Peyer's patch (tissue), 4 donors: ENCODE data around the gene MPPED1. TPM values are rescaled to one million over a fixed set of nuclear protein-coding genes. Genes with fewer than 3 reads are reported as not detected.

ENCODE experiments used
- DNase-seq, 3 donors: peaks; one replicate each; pipeline ENCODE4 v3.0.0-alpha.2; 2017 to 2019
- H3K27ac ChIP-seq, 4 donors: fragments of 200-600 bp; sonication (generic); one replicate each; pipeline ENCODE4 v1.5.1; 2016 to 2019
- H3K27me3 ChIP-seq, 2 donors: fragments of 200-600 bp; sonication (generic); one replicate each; pipeline ENCODE4 v1.5.1; 2019
- H3K36me3 ChIP-seq, 3 donors: fragments of 200-600 bp; sonication (generic); one replicate each; pipeline ENCODE4 v1.5.1; 2016 to 2019
- H3K4me1 ChIP-seq, 4 donors: fragments of 200-600 bp; sonication (generic); one replicate each; pipeline ENCODE4 v1.5.1; 2016 to 2019
- H3K4me3 ChIP-seq, 4 donors: fragments of 200-600 bp; sonication (generic); 1 replicate in 3 of 4; 2 replicates in 1 of 4; pipeline ENCODE4 v1.5.1; 2016 to 2019; ENCODE audit warnings: mild to moderate bottlenecking in 1 of 4
- H3K9me3 ChIP-seq, 4 donors: fragments of 200-600 bp; sonication (generic); one replicate each; pipeline ENCODE4 v1.5.1; 2016 to 2019; ENCODE audit warnings: mild to moderate bottlenecking in 1 of 4
- CTCF ChIP-seq, 6 experiments: fragments of 450-650 bp in 4 of 6; fragments of 200-600 bp in 2 of 6; sonication (generic) in 1 of 6; IDR thresholded peaks; one replicate each; pipeline ENCODE4 v1.5.1; 2017 to 2019; ENCODE audit warnings: antibody characterized with exemption in 6 of 6, mild to moderate bottlenecking in 3 of 6, moderate library complexity in 1 of 6
- POLR2A ChIP-seq, 2 donors: fragments of 450-650 bp; IDR thresholded peaks; one replicate each; pipeline ENCODE4 v1.5.1; 2017; ENCODE audit warnings: antibody characterized with exemption in 2 of 2, mild to moderate bottlenecking in 2 of 2, moderate library complexity in 2 of 2
- total RNA-seq, 4 donors: library from RNA; depleted of rRNA; stranded (reverse); fragments of >200 nt; gene quantifications; one replicate each; pipeline ENCODE4 v1.1.0, GENCODE V29; 2016

Gene MPPED1
- total RNA-seq, 4 donors from 2014 or later = not detected

GRCh38 chr22:43438666-43439347 lies 27.0 kb downstream of the MPPED1 start:
- Histone ChIP-seq H3K36me3 (no peaks in the 10 kb centered on the region), H3K27me3 (no peaks in the 10 kb centered on the region), H3K27ac (no peak overlapping the region), H3K4me3 (no peak overlapping the region), H3K4me1 (no peaks in the 10 kb centered on the region), H3K9me3 (no peaks in the 10 kb centered on the region)
- peak in 1 of 3 donors; percentile 33 for DNase-seq
- TF ChIP-seq CTCF (IDR thresholded peaks at IDR 0.05) (no peak), POLR2A (IDR thresholded peaks at IDR 0.05) (no peak)

DNA sequence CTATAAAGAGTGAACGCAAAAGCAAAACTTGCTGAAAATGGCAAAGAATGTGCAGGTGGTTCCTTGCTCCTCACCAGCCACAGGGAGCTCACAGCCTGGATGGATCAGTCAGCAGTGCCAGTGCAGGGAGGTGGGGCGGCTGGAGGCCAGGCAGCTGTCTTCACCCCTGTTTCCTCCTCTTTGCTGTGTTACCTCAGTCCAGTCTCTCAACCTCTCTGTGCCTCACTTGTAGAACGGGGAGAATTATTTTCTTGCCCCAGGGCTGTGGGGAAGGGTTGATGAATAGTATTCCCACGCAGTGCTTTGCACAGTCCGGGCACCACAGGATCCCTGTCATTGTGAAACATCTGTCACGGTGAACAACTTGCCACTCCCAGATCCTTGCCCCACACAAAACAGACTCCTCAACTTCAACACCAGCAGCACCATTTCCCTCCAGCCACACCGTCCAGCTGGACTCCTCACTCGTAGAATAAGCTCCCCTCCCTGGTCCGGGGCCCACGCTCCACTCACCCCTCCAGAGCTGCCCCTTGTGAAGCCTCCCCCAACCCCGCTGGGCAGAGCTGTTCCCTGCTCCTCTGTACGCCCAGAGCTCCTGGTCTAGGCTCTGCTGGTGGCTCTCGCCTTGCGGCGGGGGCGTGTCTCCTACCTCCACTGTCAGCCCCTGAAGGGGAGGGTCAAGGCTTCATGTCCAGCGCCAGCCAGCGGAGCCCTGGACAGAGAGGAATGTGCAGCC lies 27.7 kb downstream of the MPPED1 start:
- no peaks in the 10 kb centered on the region for H3K36me3 ChIP-seq
- TF ChIP-seq POLR2A (IDR thresholded peaks at IDR 0.05) (no peak), CTCF (IDR thresholded peaks at IDR 0.05) (no peak)
- no peaks in the 10 kb centered on the region for H3K27me3 ChIP-seq
- H3K27ac ChIP-seq = no peak overlapping the region
- H3K4me1 ChIP-seq = no peaks in the 10 kb centered on the region
- H3K4me3 ChIP-seq = no peak overlapping the region
- H3K9me3 ChIP-seq = no peaks in the 10 kb centered on the region
- peak in 1 of 3 donors; percentile 41 for DNase-seq

DNA sequence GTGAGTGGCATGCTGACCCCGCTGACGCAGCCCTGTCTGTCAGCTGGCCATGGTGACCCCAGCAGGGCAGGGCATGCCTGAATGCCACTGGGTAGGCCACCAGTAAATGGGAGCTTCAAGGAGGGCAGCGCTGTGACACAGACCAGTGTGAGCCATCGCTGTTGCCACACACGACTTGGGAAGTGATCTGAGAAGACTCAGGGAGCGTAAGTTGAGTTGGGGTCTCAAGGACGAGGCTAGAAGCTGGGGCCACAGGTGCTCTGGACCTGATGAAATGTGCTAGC lies 28.2 kb downstream of the MPPED1 start:
- Histone ChIP-seq H3K9me3 (no peaks in the 10 kb centered on the region), H3K27me3 (no peaks in the 10 kb centered on the region), H3K4me1 (no peaks in the 10 kb centered on the region), H3K27ac (no peak overlapping the region), H3K36me3 (no peaks in the 10 kb centered on the region), H3K4me3 (no peak overlapping the region)
- no peak for DNase-seq
- TF ChIP-seq POLR2A (IDR thresholded peaks at IDR 0.05) (no peak), CTCF (IDR thresholded peaks at IDR 0.05) (no peak)

- H3K27me3 ChIP-seq = no peaks in the 10 kb centered on the region
- H3K4me3 ChIP-seq = no peak overlapping the region
- DNase-seq = peak in 1 of 3 donors; percentile 25
- no peaks in the 10 kb centered on the region for H3K4me1 ChIP-seq
- H3K36me3 ChIP-seq = no peaks in the 10 kb centered on the region
- H3K27ac ChIP-seq = no peak overlapping the region
- TF ChIP-seq CTCF (IDR thresholded peaks at IDR 0.05) (no peak), POLR2A (IDR thresholded peaks at IDR 0.05) (no peak)
- no peaks in the 10 kb centered on the region for H3K9me3 ChIP-seq
Measured at GRCh38 chr22:43440556-43440955, 28.7 kb downstream of the MPPED1 start.

- no peak for TF ChIP-seq CTCF (IDR thresholded peaks at IDR 0.05)
- TF ChIP-seq POLR2A (IDR thresholded peaks at IDR 0.05) = no peak
- H3K27me3 ChIP-seq = no peaks in the 10 kb centered on the region
- peak in 1 of 3 donors; percentile 14 for DNase-seq
- H3K36me3 ChIP-seq = no peaks in the 10 kb centered on the region
- no peak overlapping the region for H3K4me3 ChIP-seq
- no peak overlapping the region for H3K27ac ChIP-seq
- no peaks in the 10 kb centered on the region for H3K4me1 ChIP-seq
- no peaks in the 10 kb centered on the region for H3K9me3 ChIP-seq
Measured at GRCh38 chr22:43441216-43441615, 29.4 kb downstream of the MPPED1 start.
